H9 (cell line): ENCODE data around the gene SPSB4. TPM values are rescaled to one million over a fixed set of nuclear protein-coding genes. Genes with fewer than 3 reads are reported as not detected.
A peak's percentile ranks its signal among the peaks of the same experiment; 100 is the strongest.

Source experiments
- DNase-seq: peaks from one replicate; pipeline ENCODE4 v3.0.0-alpha.2; 2017
- H2AFZ ChIP-seq: one replicate; pipeline ENCODE4 v1.6.1; 2013; ENCODE audit warnings: mild to moderate bottlenecking, low read length, control low read depth, moderate library complexity
- H2AK5ac ChIP-seq: 2 replicates; pipeline ENCODE4 v1.6.1; 2013; ENCODE audit warnings: low read length, control low read depth, mixed read lengths; ENCODE audit not compliant: insufficient read length
- H2BK120ac ChIP-seq: one replicate; pipeline ENCODE4 v1.6.1; 2013; ENCODE audit warnings: low read depth, mild to moderate bottlenecking, low read length, control low read depth, inconsistent platforms; ENCODE audit not compliant: poor library complexity, severe bottlenecking
- H2BK12ac ChIP-seq: 2 replicates; pipeline ENCODE4 v1.6.1; 2013; ENCODE audit warnings: low read length, control low read depth, mixed read lengths, low read depth; ENCODE audit not compliant: insufficient read length
- H2BK15ac ChIP-seq: 2 replicates; pipeline ENCODE4 v1.6.1; 2013; ENCODE audit warnings: low read depth, low read length, control low read depth
- H2BK20ac ChIP-seq: one replicate; pipeline ENCODE4 v1.6.1; 2013; ENCODE audit warnings: low read depth, mild to moderate bottlenecking, low read length, control low read depth, inconsistent platforms; ENCODE audit not compliant: poor library complexity, severe bottlenecking
- H2BK5ac ChIP-seq: 2 replicates; pipeline ENCODE4 v1.6.1; 2013; ENCODE audit warnings: low read length, control low read depth, mixed read lengths; ENCODE audit not compliant: insufficient read length
- H3K14ac ChIP-seq: 2 replicates; pipeline ENCODE4 v1.6.1; 2013; ENCODE audit warnings: low read length, control low read depth; ENCODE audit not compliant: insufficient read depth
- H3K18ac ChIP-seq: 2 replicates; pipeline ENCODE4 v1.6.1; 2013; ENCODE audit warnings: low read depth, mild to moderate bottlenecking, mixed read lengths, low read length, control low read depth; ENCODE audit not compliant: insufficient read length
- H3K23ac ChIP-seq: 2 replicates; pipeline ENCODE4 v1.6.1; 2013; ENCODE audit warnings: low read length, control low read depth, mixed read lengths, low read depth; ENCODE audit not compliant: insufficient read length
- H3K23me2 ChIP-seq: 2 replicates; pipeline ENCODE4 v1.6.1; 2013; ENCODE audit warnings: low read depth, mild to moderate bottlenecking, mixed read lengths, low read length, control low read depth; ENCODE audit not compliant: insufficient read length, poor library complexity, severe bottlenecking
- H3K27ac ChIP-seq: 2 replicates; pipeline ENCODE4 v1.5.1; 2013; ENCODE audit warnings: low read length, control low read depth, mixed read lengths, low read depth; ENCODE audit not compliant: insufficient read length
- H3K27me3 ChIP-seq: 2 replicates; pipeline ENCODE4 v1.6.1; 2013; ENCODE audit warnings: low read length, control low read depth, inconsistent platforms; ENCODE audit not compliant: insufficient read depth
- H3K4ac ChIP-seq: 2 replicates; pipeline ENCODE4 v1.6.1; 2013; ENCODE audit warnings: low read depth, mild to moderate bottlenecking, control low read depth, inconsistent platforms, low read length, moderate library complexity
- H3K4me1 ChIP-seq: 2 replicates; pipeline ENCODE4 v1.6.1; 2013; ENCODE audit warnings: low read length, control low read depth, inconsistent platforms; ENCODE audit not compliant: insufficient read depth
- H3K4me2 ChIP-seq: 2 replicates; pipeline ENCODE4 v1.6.1; 2013; ENCODE audit warnings: low read length, control low read depth, mixed read lengths; ENCODE audit not compliant: insufficient read length, insufficient read depth
- H3K56ac ChIP-seq: 2 replicates; pipeline ENCODE4 v1.6.1; 2013; ENCODE audit warnings: low read depth, mild to moderate bottlenecking, mixed read lengths, low read length, control low read depth; ENCODE audit not compliant: insufficient read length
- H3K79me1 ChIP-seq: 2 replicates; pipeline ENCODE4 v1.6.1; 2013; ENCODE audit warnings: low read depth, mild to moderate bottlenecking, moderate library complexity, low read length, control low read depth, inconsistent platforms; ENCODE audit not compliant: insufficient read depth, poor library complexity, severe bottlenecking
- H3K79me2 ChIP-seq: 2 replicates; pipeline ENCODE4 v1.6.1; 2013; ENCODE audit warnings: low read length, control low read depth, inconsistent platforms; ENCODE audit not compliant: insufficient read depth
- H3K9ac ChIP-seq: 2 replicates; pipeline ENCODE4 v1.6.1; 2013; ENCODE audit warnings: low read length, control low read depth, mixed read lengths; ENCODE audit not compliant: insufficient read length; ENCODE audit errors: extremely low read depth
- H3K9me3 ChIP-seq: one replicate; pipeline ENCODE4 v1.6.1; 2013; ENCODE audit warnings: low read depth, low read length, inconsistent platforms; ENCODE audit not compliant: control insufficient read depth
- H3T11ph ChIP-seq: one replicate; pipeline ENCODE4 v1.6.1; 2013; ENCODE audit warnings: mild to moderate bottlenecking, low read length, control low read depth, inconsistent platforms
- H4K20me1 ChIP-seq: one replicate; pipeline ENCODE4 v1.6.1; 2013; ENCODE audit not compliant: control insufficient read depth, insufficient read length, insufficient read depth
- H4K5ac ChIP-seq: 2 replicates; pipeline ENCODE4 v1.6.1; 2013; ENCODE audit warnings: low read depth, mild to moderate bottlenecking, mixed read lengths, low read length, control low read depth; ENCODE audit not compliant: insufficient read length
- H4K8ac ChIP-seq: replicated peaks from 2 replicates; pipeline ENCODE4 v1.6.1; 2013; ENCODE audit warnings: low read length, control low read depth, mixed read lengths, low read depth; ENCODE audit not compliant: insufficient read length
- H4K91ac ChIP-seq: 2 replicates; pipeline ENCODE4 v1.6.1; 2013; ENCODE audit warnings: low read depth, mild to moderate bottlenecking, moderate library complexity, mixed read lengths, low read length, control low read depth; ENCODE audit not compliant: insufficient read length
- H3K27ac Mint-ChIP-seq, 3 experiments: 2 replicates in 2 of 3; 3 replicates in 1 of 3; pipeline ENCODE4 v1.8.0; 2020 to 2021; ENCODE audit warnings: mixed read lengths in 3 of 3, mild to moderate bottlenecking in 1 of 3, moderate library complexity in 1 of 3
- H3K27me3 Mint-ChIP-seq: 2 replicates; pipeline ENCODE4 v1.8.0; 2021; ENCODE audit warnings: low read depth, mild to moderate bottlenecking, moderate library complexity, mixed read lengths
- H3K36me3 Mint-ChIP-seq, 3 experiments: 2 replicates in 2 of 3; 3 replicates in 1 of 3; pipeline ENCODE4 v1.8.0; 2020 to 2021; ENCODE audit warnings: low read depth in 3 of 3, mixed read lengths in 3 of 3; ENCODE audit not compliant: insufficient read depth in 1 of 3
- H3K4me1 Mint-ChIP-seq, 2 experiments: 2 replicates each; pipeline ENCODE4 v1.8.0; 2020; ENCODE audit warnings: mixed read lengths in 2 of 2
- H3K4me3 Mint-ChIP-seq, 2 experiments: 2 replicates in 1 of 2; 3 replicates in 1 of 2; pipeline ENCODE4 v1.8.0; 2020 to 2021; ENCODE audit warnings: mild to moderate bottlenecking in 2 of 2, mixed read lengths in 2 of 2, moderate library complexity in 1 of 2
- H3K9me3 Mint-ChIP-seq, 2 experiments: 2 replicates in 1 of 2; 3 replicates in 1 of 2; pipeline ENCODE4 v1.8.0; 2020; ENCODE audit warnings: mild to moderate bottlenecking in 2 of 2, mixed read lengths in 2 of 2, moderate library complexity in 1 of 2
- WGBS: extraction: QIAGEN DNeasy Blood & Tissue Kit; methylation state at CpG from one replicate; pipeline ENCODE4 v1.1.7; 2013; ENCODE audit warnings: missing lambda C conversion rate, low lambda C conversion rate, mixed read lengths; ENCODE audit not compliant: insufficient read length; ENCODE audit errors: extremely low coverage; 5-methylcytosine and 5-hydroxymethylcytosine counted together
- total RNA-seq: library from RNA; stranded (reverse); gene quantifications from 2 replicates; pipeline ENCODE4 v1.2.1, GENCODE V29; 2021
- TF ChIP-seq, protein P1 (sequence below): fragments of 200-600 bp; sonication (generic); conservative IDR thresholded peaks from 3 replicates; pipeline ENCODE4 v1.8.0; 2021; ENCODE audit warnings: antibody characterized with exemption, mild to moderate bottlenecking

SPSB4 gene
- total RNA-seq, 1 experiment from 2014 or later = 6.2 TPM

DNA sequence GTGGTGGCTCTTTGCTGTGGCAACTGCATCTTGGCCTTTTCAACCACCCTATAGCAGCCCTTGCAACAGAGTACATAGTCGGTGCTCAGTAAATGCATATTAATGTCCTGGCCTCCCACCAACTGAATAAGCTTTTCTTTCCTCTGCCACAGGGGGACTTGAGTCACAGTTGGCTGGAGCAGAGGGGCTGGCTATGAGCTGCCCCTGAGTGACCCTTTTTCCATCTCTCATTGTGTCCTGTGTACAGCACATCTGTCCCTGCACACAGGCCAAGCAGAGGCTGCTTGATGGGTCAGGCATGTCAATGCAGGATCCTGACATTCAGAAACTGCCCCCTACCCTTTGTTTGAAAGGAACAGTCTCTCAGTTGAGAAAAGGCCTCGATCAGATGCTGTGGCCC, 22.4 kb downstream of the SPSB4 start:
- Histone ChIP-seq H3K18ac (no peak overlapping the region), H3K14ac (no peak overlapping the region), H4K20me1 (no peaks in the 10 kb centered on the region), H4K5ac (no peak overlapping the region), H3K79me2 (no peaks in the 10 kb centered on the region), H3K27ac (no peak overlapping the region), H2BK5ac (no peak overlapping the region), H3T11ph (no peak overlapping the region), H2BK120ac (no peak overlapping the region), H4K91ac (no peak overlapping the region), H3K27me3 (no peaks in the 10 kb centered on the region; the same call in 1 of the 2 replicates), H2AK5ac (no peak overlapping the region), H3K79me1 (no peaks in the 10 kb centered on the region), H2BK12ac (no peak overlapping the region), H2BK15ac (no peak overlapping the region), H3K4me1 (peaks cover 57% of the 10 kb centered on the region), H4K8ac (no peak overlapping the region), H3K4ac (no peak overlapping the region), H3K23me2 (no peaks in the 10 kb centered on the region), H3K56ac (no peak overlapping the region), H2BK20ac (no peak overlapping the region), H3K9ac (no peak overlapping the region), H3K9me3 (no peaks in the 10 kb centered on the region), H3K23ac (no peak overlapping the region), H2AFZ (no peak overlapping the region), H3K4me2 (no peak overlapping the region)
- Mint-ChIP-seq H3K36me3 (peaks cover 0 to 1% (median 0%) of the 10 kb centered on the region in 3 experiments; a peak in 3 of 7 replicates), H3K27me3 (peaks cover 50% of the 10 kb centered on the region), H3K4me1 (peaks cover 92 to 93% of the 10 kb centered on the region in 2 experiments), H3K4me3 (peak overlapping the region in 1 of 2 experiments; percentile 35; a peak in 2 of 5 replicates), H3K9me3 (peaks cover 0 to 3% of the 10 kb centered on the region in 2 experiments; a peak in 1 of 5 replicates), H3K27ac (peak overlapping the region in 1 of 3 experiments; percentile 89; a peak in 3 of 7 replicates)
- TF ChIP-seq, protein P1, sequence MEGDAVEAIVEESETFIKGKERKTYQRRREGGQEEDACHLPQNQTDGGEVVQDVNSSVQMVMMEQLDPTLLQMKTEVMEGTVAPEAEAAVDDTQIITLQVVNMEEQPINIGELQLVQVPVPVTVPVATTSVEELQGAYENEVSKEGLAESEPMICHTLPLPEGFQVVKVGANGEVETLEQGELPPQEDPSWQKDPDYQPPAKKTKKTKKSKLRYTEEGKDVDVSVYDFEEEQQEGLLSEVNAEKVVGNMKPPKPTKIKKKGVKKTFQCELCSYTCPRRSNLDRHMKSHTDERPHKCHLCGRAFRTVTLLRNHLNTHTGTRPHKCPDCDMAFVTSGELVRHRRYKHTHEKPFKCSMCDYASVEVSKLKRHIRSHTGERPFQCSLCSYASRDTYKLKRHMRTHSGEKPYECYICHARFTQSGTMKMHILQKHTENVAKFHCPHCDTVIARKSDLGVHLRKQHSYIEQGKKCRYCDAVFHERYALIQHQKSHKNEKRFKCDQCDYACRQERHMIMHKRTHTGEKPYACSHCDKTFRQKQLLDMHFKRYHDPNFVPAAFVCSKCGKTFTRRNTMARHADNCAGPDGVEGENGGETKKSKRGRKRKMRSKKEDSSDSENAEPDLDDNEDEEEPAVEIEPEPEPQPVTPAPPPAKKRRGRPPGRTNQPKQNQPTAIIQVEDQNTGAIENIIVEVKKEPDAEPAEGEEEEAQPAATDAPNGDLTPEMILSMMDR = no peak
- no peak for DNase-seq
- no CpG with 5 or more reads among the region's 2 CpGs for whole genome bisulfite sequencing
